ENCODE data around the gene GBA2. TPM values are rescaled to one million over a fixed set of nuclear protein-coding genes. Genes with fewer than 3 reads are reported as not detected.

Gene GBA2
- total RNA-seq, 1 experiment from 2014 or later, result 63.6 TPM

GRCh38 chr9:35705836-35706430, 43.1 kb downstream of the GBA2 start:
- Histone ChIP-seq H3K9me2 (ENCODE audit: insufficient read depth) (no peaks in the 10 kb centered on the region), H3K27ac (ENCODE audit: low read depth, low read length) (no peak overlapping the region), H3K9ac (ENCODE audit: low read length) (no peak overlapping the region), H3K4me3 (replicated peaks in 1 of 2; ENCODE audit: low read depth in 1 of 2, low read length in 2 of 2) (no peak overlapping the region), H3K36me3 (ENCODE audit: control insufficient read depth in 1 of 2, insufficient read depth in 2 of 2, low read length in 2 of 2) (peaks cover 58 to 72% of the 10 kb centered on the region in 2 experiments), H3K79me2 (ENCODE audit: insufficient read depth, low read length) (no peaks in the 10 kb centered on the region), H3K27me3 (ENCODE audit: insufficient read depth, low read length) (no peaks in the 10 kb centered on the region), H4K20me1 (ENCODE audit: insufficient read depth) (no peaks in the 10 kb centered on the region), H3K4me1 (ENCODE audit: control insufficient read depth in 1 of 2, insufficient read depth in 2 of 2, low read length in 2 of 2) (no peaks in the 10 kb centered on the region), H2AFZ (ENCODE audit: low read depth, low read length, poor library complexity, severe bottlenecking) (no peak overlapping the region), H3K4me2 (ENCODE audit: low read length) (no peak overlapping the region), H3K9me3 (ENCODE audit: control insufficient read depth in 1 of 2, insufficient read depth in 1 of 2, low read depth in 1 of 2, low read length in 2 of 2) (no peaks in the 10 kb centered on the region)
- BruUV-seq (replicated peaks), result no TSS peak
- RAD21 ChIA-PET (ENCODE audit: low non-redundant PET in 1 of 2, low total read pairs in 2 of 2, uncharacterized antibody in 2 of 2, unreplicated experiment in 2 of 2), result no interaction called here
- TF ChIP-seq ZBTB33 (IDR thresholded peaks at IDR 0.05; ENCODE audit: extremely low read depth, insufficient replicate concordance, low read length), result no peak
- no peak for TF ChIP-seq EGR1 (IDR thresholded peaks at IDR 0.05; ENCODE audit: low read depth)
- TF ChIP-seq MAX (IDR thresholded peaks at IDR 0.05), result no peak
- no peak for TF ChIP-seq ZNF274 (IDR thresholded peaks at IDR 0.05; ENCODE audit: low read depth, low read length)
- POLR2A ChIA-PET, result no interaction called here
- ATAC-seq (no peak), DNase-seq (ENCODE audit: low read depth, low spot score) (no peak)
- CTCF ChIA-PET, result interaction anchor here (1.8 kb wide), 1 partner anchor 9 kb away, joined by 7 read pairs; no protein-coding TSS in a partner anchor
- intact Hi-C loops (cut with micrococcal nuclease), result no loop called here

- Histone ChIP-seq H2AFZ (ENCODE audit: low read depth, low read length, poor library complexity, severe bottlenecking) (no peak overlapping the region), H3K79me2 (ENCODE audit: insufficient read depth, low read length) (no peaks in the 10 kb centered on the region), H4K20me1 (ENCODE audit: insufficient read depth) (no peaks in the 10 kb centered on the region), H3K9ac (ENCODE audit: low read length) (no peak overlapping the region), H3K36me3 (ENCODE audit: control insufficient read depth in 1 of 2, insufficient read depth in 2 of 2, low read length in 2 of 2) (peaks cover 57 to 69% of the 10 kb centered on the region in 2 experiments), H3K4me1 (ENCODE audit: control insufficient read depth in 1 of 2, insufficient read depth in 2 of 2, low read length in 2 of 2) (no peaks in the 10 kb centered on the region), H3K4me2 (ENCODE audit: low read length) (no peak overlapping the region), H3K4me3 (replicated peaks in 1 of 2; ENCODE audit: low read depth in 1 of 2, low read length in 2 of 2) (no peak overlapping the region), H3K9me2 (ENCODE audit: insufficient read depth) (no peaks in the 10 kb centered on the region), H3K27ac (ENCODE audit: low read depth, low read length) (no peak overlapping the region), H3K27me3 (ENCODE audit: insufficient read depth, low read length) (no peaks in the 10 kb centered on the region), H3K9me3 (ENCODE audit: control insufficient read depth in 1 of 2, insufficient read depth in 1 of 2, low read depth in 1 of 2, low read length in 2 of 2) (no peaks in the 10 kb centered on the region)
- intact Hi-C loops (cut with micrococcal nuclease), result no loop called here
- ATAC-seq, result no peak
- no peak for TF ChIP-seq FOSL1 (IDR thresholded peaks at IDR 0.05; ENCODE audit: low read depth)
- TF ChIP-seq SP1 (IDR thresholded peaks at IDR 0.05; ENCODE audit: low read depth), result no peak
- TF ChIP-seq CEBPB (IDR thresholded peaks at IDR 0.05; ENCODE audit: low read depth), result no peak
- TF ChIP-seq ELF1 (IDR thresholded peaks at IDR 0.05; ENCODE audit: borderline replicate concordance, low read depth), result no peak
- TF ChIP-seq JUND (IDR thresholded peaks at IDR 0.05), result no peak
- TF ChIP-seq EZH2 (IDR thresholded peaks at IDR 0.05), result no peak
- TF ChIP-seq TCF7L2 (IDR thresholded peaks at IDR 0.05; ENCODE audit: borderline replicate concordance, extremely low read depth, insufficient read depth, insufficient read length), result no peak
- no peak for TF ChIP-seq SIN3A (IDR thresholded peaks at IDR 0.05; ENCODE audit: low read depth)
- no peak for TF ChIP-seq POLR2A (IDR thresholded peaks at IDR 0.05; ENCODE audit: borderline replicate concordance, extremely low read depth, insufficient read depth, insufficient read length)
- TF ChIP-seq EZH2phosphoT487 (IDR thresholded peaks at IDR 0.05; ENCODE audit: borderline replicate concordance), result no peak
- ChIA-PET POLR2A (no interaction called here), RAD21 (ENCODE audit: low non-redundant PET in 1 of 2, low total read pairs in 2 of 2, uncharacterized antibody in 2 of 2, unreplicated experiment in 2 of 2) (no interaction called here), CTCF (interaction anchor here (1.8 kb wide), 1 partner anchor 8 kb away, joined by 7 read pairs; no protein-coding TSS in a partner anchor)
- BruUV-seq (replicated peaks), result no TSS peak
- no peak for DNase-seq (ENCODE audit: low read depth, low spot score)
These were observed 43.7 kb downstream of the GBA2 start for GRCh38 chr9:35705372-35705771.
